K562 (cell line): ENCODE measurements around the gene CD109. TPM values are rescaled to one million over a fixed set of nuclear protein-coding genes. Genes with fewer than 3 reads are reported as not detected.
"Not testable (repeated sequence)": the region's sequence is repeated elsewhere in the genome, so short reads cannot be mapped to it uniquely, and the experiment has no call there.

ENCODE experiments used
- ATAC-seq: fragments of 200-7000 bp; cut with Tn5 transposase; 3 replicates; pipeline ENCODE4 v1.9.1; 2020; ENCODE audit warnings: moderate library complexity
- BruUV-seq: library from RNA; stranded (reverse); fragments of 400-500 nt; replicated peaks from 2 replicates; lab custom pipeline; 2021; lab: Mats Ljungman, UMichigan
- CTCF ChIA-PET: fragments of 300-600 bp; formaldehyde crosslinking; extraction: SDS; loops from one replicate; lab custom pipeline; 2021; ENCODE audit warnings: low intra/inter-chr PET ratio; lab: Yijun Ruan, JAX
- POLR2A ChIA-PET: fragments of 300-600, 350-650 bp; sonication (Branson Sonifier 250); formaldehyde crosslinking; extraction: SDS; loops from one replicate; lab custom pipeline; 2021; ENCODE audit warnings: antibody characterized with exemption, inconsistent platforms; lab: Yijun Ruan, JAX
- DNase-seq, 4 experiments: peaks; one replicate each; pipeline versions ENCODE4 v3.0.0 to v3.0.0-alpha.2; 2011 to 2018; ENCODE audit warnings: low spot score in 3 of 4, mixed read lengths in 3 of 4; ENCODE audit errors: extremely low read depth in 1 of 4
- FAIRE-seq: peaks from 2 replicates; lab custom pipeline; 2011; peaks lifted over from hg19 to GRCh38; lab: Jason Lieb, UNC
- H2AFZ ChIP-seq: 2 replicates; pipeline ENCODE4 v1.6.0; 2011; ENCODE audit warnings: low read depth, low read length, control low read depth, inconsistent platforms
- H3K27ac ChIP-seq: fragments of 200-600 bp; 3 replicates; pipeline ENCODE4 v1.8.0; 2011; ENCODE audit warnings: low read depth, mild to moderate bottlenecking, control low read depth, inconsistent platforms, low read length, moderate library complexity, mixed read lengths; ENCODE audit errors: extremely low read depth
- H3K27me3 ChIP-seq, 2 experiments: fragments of 300-600 bp in 1 of 2; 2 replicates in 1 of 2; 3 replicates in 1 of 2; pipeline versions ENCODE4 v1.6.0 to v1.8.0; 2011; ENCODE audit warnings: inconsistent platforms in 2 of 2, low read length in 2 of 2, mild to moderate bottlenecking in 1 of 2, mixed read lengths in 1 of 2, moderate library complexity in 1 of 2; ENCODE audit not compliant: control insufficient read depth in 2 of 2, insufficient read depth in 2 of 2
- H3K36me3 ChIP-seq: fragments of 300-600 bp; 3 replicates; pipeline ENCODE4 v1.8.0; 2011; ENCODE audit warnings: mild to moderate bottlenecking, low read length, inconsistent platforms; ENCODE audit not compliant: control insufficient read depth, insufficient read depth
- H3K4me1 ChIP-seq, 2 experiments: fragments of 200-600 bp in 1 of 2; replicated peaks in 1 of 2; 2 replicates in 1 of 2; 3 replicates in 1 of 2; pipeline versions ENCODE4 v1.5.1 to v1.8.0; 2011; ENCODE audit warnings: inconsistent platforms in 2 of 2, low read length in 2 of 2, mild to moderate bottlenecking in 1 of 2, mixed read lengths in 1 of 2, moderate library complexity in 1 of 2; ENCODE audit not compliant: control insufficient read depth in 2 of 2, insufficient read depth in 2 of 2
- H3K4me2 ChIP-seq: 2 replicates; pipeline ENCODE4 v1.6.1; 2011; ENCODE audit warnings: low read length, control low read depth, inconsistent platforms, mixed read lengths; ENCODE audit not compliant: insufficient read depth
- H3K4me3 ChIP-seq: fragments of 200-600 bp; sonication (generic), shearing (Covaris generic); 2 replicates; pipeline ENCODE4 v1.5.1; 2016; ENCODE audit warnings: control low read depth, inconsistent platforms
- H3K79me2 ChIP-seq: fragments of 200-600 bp; 3 replicates; pipeline ENCODE4 v1.8.0; 2011; ENCODE audit warnings: low read length, inconsistent platforms; ENCODE audit not compliant: control insufficient read depth, insufficient read depth
- H3K9ac ChIP-seq, 2 experiments: 2 replicates each; pipeline versions ENCODE4 v1.6.0 to v1.6.1; 2011; ENCODE audit warnings: low read depth in 2 of 2, low read length in 2 of 2, control low read depth in 1 of 2, inconsistent platforms in 1 of 2, mild to moderate bottlenecking in 1 of 2, mixed read lengths in 1 of 2; ENCODE audit not compliant: insufficient read depth in 1 of 2
- H3K9me1 ChIP-seq: one replicate; pipeline ENCODE4 v1.6.0; 2011; ENCODE audit warnings: inconsistent platforms, mild to moderate bottlenecking, low read length, moderate library complexity; ENCODE audit not compliant: control insufficient read depth, insufficient read depth
- H3K9me3 ChIP-seq: replicated peaks from 2 replicates; pipeline ENCODE4 v1.5.1; 2011; ENCODE audit warnings: low read depth, low read length, inconsistent platforms; ENCODE audit not compliant: control insufficient read depth, insufficient read depth
- H4K20me1 ChIP-seq: replicated peaks from 2 replicates; pipeline ENCODE4 v1.6.1; 2011; ENCODE audit warnings: low read length, inconsistent platforms, mixed read lengths; ENCODE audit not compliant: control insufficient read depth, insufficient read depth
- ETV5 ChIP-seq: sonication (generic); formaldehyde crosslinking; IDR thresholded peaks from 2 replicates; pipeline ENCODE4 v1.4.0; 2020; ENCODE audit warnings: low read depth, mild to moderate bottlenecking, missing genetic modification reagents
- FOXA3 ChIP-seq, 2 experiments: fragments of 450-650 bp in 1 of 2; sonication (generic) in 1 of 2; formaldehyde crosslinking; IDR thresholded peaks in 1 of 2; conservative IDR thresholded peaks in 1 of 2; 2 replicates each; pipeline versions ENCODE4 v1.4.0 to v1.8.0; 2020 to 2022; ENCODE audit warnings: mild to moderate bottlenecking in 2 of 2, missing genetic modification reagents in 1 of 2
- WGBS: fragments of 100-300 bp; shearing (Covaris generic); methylation state at CpG from one replicate; pipeline ENCODE4 v1.1.6; 2016; ENCODE audit warnings: low coverage, mixed read lengths; ENCODE audit not compliant: insufficient coverage; ENCODE audit errors: missing lambda C conversion rate; 5-methylcytosine and 5-hydroxymethylcytosine counted together
- in situ Hi-C: fragments of 300-500 bp; cut with MboI; formaldehyde crosslinking; loops from 4 replicates; pipeline ENCODE4 v1.15.0; 2018; ENCODE audit warnings: inconsistent platforms, mixed read lengths
- intact Hi-C: fragments of 100-400 bp; cut with micrococcal nuclease; formaldehyde crosslinking; loops from 2 replicates; pipeline ENCODE4 v1.14.2; 2022
- polyA plus RNA-seq, 8 experiments: library from polyadenylated mRNA; depleted of rRNA in 4 of 8; stranded (reverse) in 5 of 8; unstranded in 3 of 8; fragments of >200 nt; fragmentation: Nextera tagmentation in 2 of 8; fragmentation: Illumina TruSeq in 1 of 8; extraction: Ambion mirVana in 2 of 8; extraction: Trizol in 1 of 8; gene quantifications; 2 replicates each; pipeline versions ENCODE4 v1.2.1 to v1.2.3, GENCODE V29; 2011 to 2014; ENCODE audit warnings: inconsistent platforms in 1 of 8, missing spikeins in 1 of 8
- total RNA-seq, 7 experiments: library from RNA; depleted of rRNA in 6 of 7; stranded (reverse); fragments of >200 nt in 6 of 7; fragmentation: Illumina TruSeq in 2 of 7; extraction: Trizol in 2 of 7; gene quantifications; 2 replicates each; pipeline versions ENCODE4 v1.2.1 to v1.2.3, GENCODE V29; 2011 to 2021; ENCODE audit warnings: low replicate concordance in 1 of 7
- TF ChIP-seq, protein P1 (sequence below): fragments of 450-650 bp; formaldehyde crosslinking; conservative IDR thresholded peaks from 2 replicates; pipeline ENCODE4 v1.4.0; 2022; ENCODE audit warnings: mild to moderate bottlenecking, missing genetic modification characterization

The CD109 gene
- total and polyA plus RNA-seq, 9 of the 15 experiments (the other 6 are each of a cell fraction or from before 2014, with no cell fraction given), result under 0.01 to 0.22 (median 0.11) TPM

DNA sequence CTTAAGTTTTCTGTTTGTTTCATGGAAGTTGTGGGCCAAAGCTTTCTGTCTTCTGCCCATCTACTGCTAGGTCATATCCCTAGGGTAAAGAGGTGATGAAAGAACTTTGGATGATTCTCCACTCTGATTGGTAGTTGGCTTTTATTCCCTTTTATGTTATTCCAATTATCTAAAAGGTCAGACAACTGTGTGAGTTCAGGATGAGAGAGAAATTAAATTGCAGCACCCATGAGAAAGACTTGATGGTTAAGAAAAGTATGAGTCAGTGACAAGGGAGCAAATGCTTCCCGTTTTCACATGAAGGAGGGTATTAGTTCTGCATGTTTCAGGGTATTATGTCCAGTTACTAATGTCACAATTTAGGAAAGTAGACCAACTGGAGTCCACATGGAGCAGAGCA is 136.3 kb downstream of the CD109 start (continued):
- TF ChIP-seq FOXA3 (CRISPR knock-in tag; conservative IDR thresholded peaks at IDR 0.05 in 1 of 2, IDR thresholded peaks at IDR 0.05 in 1 of 2), result no peak
- TF ChIP-seq, protein P1, sequence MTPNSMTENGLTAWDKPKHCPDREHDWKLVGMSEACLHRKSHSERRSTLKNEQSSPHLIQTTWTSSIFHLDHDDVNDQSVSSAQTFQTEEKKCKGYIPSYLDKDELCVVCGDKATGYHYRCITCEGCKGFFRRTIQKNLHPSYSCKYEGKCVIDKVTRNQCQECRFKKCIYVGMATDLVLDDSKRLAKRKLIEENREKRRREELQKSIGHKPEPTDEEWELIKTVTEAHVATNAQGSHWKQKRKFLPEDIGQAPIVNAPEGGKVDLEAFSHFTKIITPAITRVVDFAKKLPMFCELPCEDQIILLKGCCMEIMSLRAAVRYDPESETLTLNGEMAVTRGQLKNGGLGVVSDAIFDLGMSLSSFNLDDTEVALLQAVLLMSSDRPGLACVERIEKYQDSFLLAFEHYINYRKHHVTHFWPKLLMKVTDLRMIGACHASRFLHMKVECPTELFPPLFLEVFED (CRISPR knock-in tag), result no peak
- TF ChIP-seq ETV5 (CRISPR knock-in tag), result no peak

DNA sequence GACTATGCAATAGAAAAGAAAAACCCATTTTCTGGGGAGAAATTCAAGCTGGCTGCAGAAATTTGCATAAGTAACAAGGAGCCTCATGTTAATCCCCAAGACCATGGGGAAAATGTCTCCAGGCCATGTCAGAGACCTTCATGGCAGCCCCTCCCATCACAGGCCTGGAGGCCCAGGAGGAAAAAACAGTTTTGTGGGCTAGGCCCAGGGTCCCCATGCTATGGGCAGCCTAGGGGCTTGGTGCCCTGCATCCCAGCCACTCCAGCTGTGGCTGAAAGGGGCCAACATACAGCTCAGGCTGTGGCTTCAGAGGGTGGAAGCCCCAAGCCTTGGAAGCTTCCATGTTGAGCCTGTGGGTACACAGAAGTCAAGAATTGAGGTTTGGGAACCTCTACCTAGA is 148.7 kb downstream of the CD109 start:
- ATAC-seq, H3K27me3 ChIP-seq, H3K9ac ChIP-seq, H4K20me1 ChIP-seq, H3K27ac ChIP-seq, H3K9me3 ChIP-seq, POLR2A ChIA-PET, H3K79me2 ChIP-seq, BruUV-seq, H3K36me3 ChIP-seq, FAIRE-seq, H3K4me1 ChIP-seq, DNase-seq, in situ Hi-C loops, CTCF ChIA-PET, intact Hi-C loops, H3K9me1 ChIP-seq, H3K4me2 ChIP-seq, H3K4me3 ChIP-seq, H2AFZ ChIP-seq: not testable (repeated sequence)

DNA sequence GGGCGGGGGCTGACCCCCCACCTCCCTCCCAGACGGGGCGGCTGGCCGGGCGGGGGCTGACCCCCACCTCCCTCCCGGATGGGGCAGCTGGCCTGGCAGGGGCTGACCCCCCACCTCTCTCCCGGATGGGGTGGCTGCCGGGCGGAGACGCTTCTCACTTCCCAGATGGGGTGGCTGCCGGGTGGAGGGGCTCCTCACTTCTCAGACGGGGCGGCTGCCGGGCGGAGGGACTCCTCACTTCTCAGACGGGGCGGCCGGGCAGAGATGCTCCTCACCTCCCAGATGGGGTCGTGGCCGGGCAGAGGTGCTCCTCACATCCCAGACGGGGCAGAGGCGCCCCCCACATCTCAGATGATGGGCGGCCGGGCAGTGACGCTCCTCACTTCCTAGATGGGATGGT is 155.0 kb downstream of the CD109 start:
- FAIRE-seq, CTCF ChIA-PET, ATAC-seq: not testable (repeated sequence)

More for the DNA sequence above, 155.0 kb downstream of the CD109 start:
- H2AFZ ChIP-seq, H4K20me1 ChIP-seq, H3K4me2 ChIP-seq, H3K9ac ChIP-seq, POLR2A ChIA-PET, H3K36me3 ChIP-seq, H3K4me3 ChIP-seq, in situ Hi-C loops, H3K9me1 ChIP-seq, H3K4me1 ChIP-seq, H3K27ac ChIP-seq, BruUV-seq, intact Hi-C loops, H3K79me2 ChIP-seq, DNase-seq, H3K27me3 ChIP-seq, H3K9me3 ChIP-seq: not testable (repeated sequence)
- WGBS, result 0% methylated on average over 2 of the region's 25 CpGs
